IMR-90 (cell line): ENCODE data around the gene USP7. TPM values are rescaled to one million over a fixed set of nuclear protein-coding genes. Genes with fewer than 3 reads are reported as not detected.

Experiments
- ATAC-seq: fragments of 200-7000 bp; cut with Tn5 transposase; 2 replicates; pipeline ENCODE4 v1.9.1; 2020; ENCODE audit warnings: low read depth, mild to moderate bottlenecking, moderate library complexity
- BruUV-seq: library from RNA; stranded (reverse); fragments of 400-500 nt; replicated peaks from 2 replicates; lab custom pipeline; 2021; lab: Mats Ljungman, UMichigan
- CTCF ChIA-PET: fragments of 300-600 bp; formaldehyde crosslinking; extraction: SDS; loops from one replicate; lab custom pipeline; 2021; ENCODE audit warnings: antibody characterized with exemption; lab: Yijun Ruan, JAX
- POLR2A ChIA-PET: fragments of 300-600 bp; sonication (Branson Sonifier 250); formaldehyde crosslinking; loops from one replicate; lab custom pipeline; 2022; ENCODE audit warnings: antibody characterized with exemption; ENCODE audit not compliant: unreplicated experiment; lab: Charles Lee
- DNase-seq: peaks from one replicate; pipeline ENCODE4 v3.0.0; 2013
- H2AFZ ChIP-seq: replicated peaks from 2 replicates; pipeline ENCODE3; 2013; ENCODE audit warnings: low read length, mild to moderate bottlenecking; ENCODE audit not compliant: poor library complexity
- H2AK5ac ChIP-seq: 2 replicates; pipeline ENCODE4 v1.6.1; 2013; ENCODE audit warnings: low read depth, low read length, inconsistent platforms
- H2AK9ac ChIP-seq: replicated peaks from 2 replicates; pipeline ENCODE3; 2013; ENCODE audit warnings: mild to moderate bottlenecking, low read depth, low read length, moderate library complexity; ENCODE audit not compliant: poor library complexity
- H2BK120ac ChIP-seq: 2 replicates; pipeline ENCODE4 v1.6.1; 2013; ENCODE audit warnings: low read depth, low read length, inconsistent platforms
- H2BK15ac ChIP-seq: 3 replicates; pipeline ENCODE4 v1.6.1; 2013; ENCODE audit warnings: low read depth, low read length, inconsistent platforms
- H2BK20ac ChIP-seq: 2 replicates; pipeline ENCODE4 v1.6.1; 2013; ENCODE audit warnings: low read depth, mild to moderate bottlenecking, inconsistent platforms, low read length, moderate library complexity
- H2BK5ac ChIP-seq: 2 replicates; pipeline ENCODE4 v1.6.1; 2013; ENCODE audit warnings: mild to moderate bottlenecking, low read depth, low read length, inconsistent platforms; ENCODE audit not compliant: poor library complexity, severe bottlenecking
- H3K14ac ChIP-seq: replicated peaks from 2 replicates; pipeline ENCODE4 v1.6.1; 2013; ENCODE audit warnings: low read depth, low read length, inconsistent platforms
- H3K18ac ChIP-seq: 2 replicates; pipeline ENCODE4 v1.6.1; 2013; ENCODE audit warnings: low read depth, low read length, control low read depth
- H3K23ac ChIP-seq: 2 replicates; pipeline ENCODE4 v1.6.1; 2013; ENCODE audit warnings: low read depth, low read length, inconsistent platforms
- H3K27ac ChIP-seq: 2 replicates; pipeline ENCODE4 v1.5.1; 2013; ENCODE audit warnings: mild to moderate bottlenecking, control low read depth, low read length; ENCODE audit not compliant: insufficient read depth
- H3K27me3 ChIP-seq: 2 replicates; pipeline ENCODE4 v1.6.1; 2013; ENCODE audit warnings: low read length; ENCODE audit not compliant: control insufficient read depth, insufficient read depth
- H3K36me3 ChIP-seq: 2 replicates; pipeline ENCODE4 v1.6.1; 2013; ENCODE audit warnings: low read length, mixed read lengths; ENCODE audit not compliant: control insufficient read depth, insufficient read depth
- H3K4ac ChIP-seq: 2 replicates; pipeline ENCODE4 v1.6.1; 2013; ENCODE audit warnings: low read depth, low read length, inconsistent platforms
- H3K4me1 ChIP-seq: 2 replicates; pipeline ENCODE4 v1.6.1; 2013; ENCODE audit warnings: low read length, mixed read lengths; ENCODE audit not compliant: control insufficient read depth, insufficient read depth
- H3K4me2 ChIP-seq: 2 replicates; pipeline ENCODE4 v1.6.1; 2013; ENCODE audit warnings: low read depth, mild to moderate bottlenecking, control low read depth, low read length, moderate library complexity
- H3K4me3 ChIP-seq: 2 replicates; pipeline ENCODE4 v1.5.1; 2013; ENCODE audit warnings: low read depth, mild to moderate bottlenecking, control low read depth, low read length, moderate library complexity; ENCODE audit not compliant: insufficient read depth
- H3K56ac ChIP-seq: 2 replicates; pipeline ENCODE4 v1.6.1; 2013; ENCODE audit warnings: low read length, inconsistent platforms; ENCODE audit not compliant: insufficient read depth; ENCODE audit errors: extremely low read depth
- H3K79me1 ChIP-seq, 2 experiments: 2 replicates each; pipeline ENCODE4 v1.6.1; 2013; ENCODE audit warnings: low read length in 2 of 2, inconsistent platforms in 1 of 2, low read depth in 1 of 2
- H3K9ac ChIP-seq: 2 replicates; pipeline ENCODE4 v1.6.1; 2013; ENCODE audit warnings: low read depth, low read length, control low read depth
- H3K9me1 ChIP-seq: 2 replicates; pipeline ENCODE4 v1.6.1; 2013; ENCODE audit warnings: low read length, inconsistent platforms; ENCODE audit not compliant: insufficient read depth
- H3K9me3 ChIP-seq: 2 replicates; pipeline ENCODE4 v1.6.1; 2013; ENCODE audit warnings: low read length; ENCODE audit not compliant: control insufficient read depth, insufficient read depth
- H4K20me1 ChIP-seq: 2 replicates; pipeline ENCODE4 v1.6.1; 2013; ENCODE audit warnings: low read length, inconsistent platforms; ENCODE audit not compliant: insufficient read depth
- H4K5ac ChIP-seq: 2 replicates; pipeline ENCODE4 v1.6.1; 2013; ENCODE audit warnings: mild to moderate bottlenecking, low read depth, low read length, control low read depth
- H4K8ac ChIP-seq, 2 experiments: 2 replicates each; pipeline ENCODE4 v1.6.1; 2013; ENCODE audit warnings: low read depth in 2 of 2, low read length in 2 of 2, control low read depth in 1 of 2, inconsistent platforms in 1 of 2
- H4K91ac ChIP-seq: 2 replicates; pipeline ENCODE4 v1.6.1; 2013; ENCODE audit warnings: low read depth, low read length, inconsistent platforms; ENCODE audit not compliant: insufficient read depth
- BHLHE40 ChIP-seq: fragments of 150-350 bp; IDR thresholded peaks from 2 replicates; pipeline ENCODE4 v1.6.1; 2016; ENCODE audit warnings: mild to moderate bottlenecking, low read depth, low read length
- CEBPB ChIP-seq: IDR thresholded peaks from 2 replicates; pipeline ENCODE4 v1.6.1; 2012; ENCODE audit warnings: low read depth, low read length, improper control_type of control experiment
- CHD1 ChIP-seq: IDR thresholded peaks from 2 replicates; pipeline ENCODE4 v1.6.1; 2012; ENCODE audit warnings: low read depth, low read length, improper control_type of control experiment
- CTCF ChIP-seq: conservative IDR thresholded peaks from 2 replicates; pipeline ENCODE4 v1.5.1; 2012; ENCODE audit warnings: mild to moderate bottlenecking, low read depth, low read length, improper control_type of control experiment
- ELK1 ChIP-seq: fragments of 150-350 bp; IDR thresholded peaks from 2 replicates; pipeline ENCODE4 v1.6.1; 2016; ENCODE audit warnings: low read depth, mild to moderate bottlenecking, low read length, moderate library complexity, borderline replicate concordance
- FOS ChIP-seq: fragments of 150-350 bp; IDR thresholded peaks from 2 replicates; pipeline ENCODE4 v1.6.1; 2016; ENCODE audit warnings: low read depth, low read length
- MAFK ChIP-seq: IDR thresholded peaks from 2 replicates; pipeline ENCODE4 v1.6.1; 2012; ENCODE audit warnings: low read depth, low read length, improper control_type of control experiment
- MAZ ChIP-seq: IDR thresholded peaks from 2 replicates; pipeline ENCODE4 v1.6.1; 2012; ENCODE audit warnings: low read depth, mild to moderate bottlenecking, low read length, improper control_type of control experiment, moderate library complexity, borderline replicate concordance
- MXI1 ChIP-seq: IDR thresholded peaks from 2 replicates; pipeline ENCODE4 v1.6.1; 2012; ENCODE audit warnings: low read depth, mild to moderate bottlenecking, low read length, moderate library complexity, borderline replicate concordance
- NFE2L2 ChIP-seq: fragments of 150-350 bp; IDR thresholded peaks from 2 replicates; pipeline ENCODE4 v1.6.1; 2016; ENCODE audit warnings: low read depth, mild to moderate bottlenecking, low read length
- POLR2A ChIP-seq: IDR thresholded peaks from 2 replicates; pipeline ENCODE4 v1.6.1; 2012; ENCODE audit warnings: mild to moderate bottlenecking, low read depth, low read length
- RAD21 ChIP-seq: IDR thresholded peaks from 2 replicates; pipeline ENCODE4 v1.6.1; 2012; ENCODE audit warnings: low read length, improper control_type of control experiment
- RCOR1 ChIP-seq: IDR thresholded peaks from 2 replicates; pipeline ENCODE4 v1.6.1; 2012; ENCODE audit warnings: mild to moderate bottlenecking, low read length, improper control_type of control experiment; ENCODE audit not compliant: insufficient replicate concordance
- RFX5 ChIP-seq: IDR thresholded peaks from 2 replicates; pipeline ENCODE4 v1.8.0; 2012; ENCODE audit warnings: low read depth, mild to moderate bottlenecking, low read length, moderate library complexity
- SMC3 ChIP-seq: fragments of 150-350 bp; IDR thresholded peaks from 2 replicates; pipeline ENCODE4 v1.6.1; 2016; ENCODE audit warnings: low read depth, mild to moderate bottlenecking, antibody characterized with exemption, low read length, moderate library complexity
- WGBS, 2 experiments: methylation state at CpG; one replicate each; pipeline versions ENCODE4 v1.1.5 to v1.1.7; 2013; ENCODE audit warnings: missing lambda C conversion rate in 2 of 2; ENCODE audit not compliant: insufficient read length in 1 of 2; ENCODE audit errors: extremely low coverage in 2 of 2; 5-methylcytosine and 5-hydroxymethylcytosine counted together
- dilution Hi-C: fragments of 300-500 bp; cut with HindIII; formaldehyde crosslinking; loops from one replicate; pipeline ENCODE4 v1.14.3; 2018; ENCODE audit warnings: low sequenced_read_pairs; ENCODE audit not compliant: unreplicated experiment
- in situ Hi-C: fragments of 300-500 bp; cut with MboI; formaldehyde crosslinking; loops from 3 replicates; pipeline ENCODE4 v1.14.3; 2019; ENCODE audit warnings: low sequenced_read_pairs, inconsistent platforms, mixed read lengths
- intact Hi-C: fragments of 100-400 bp; cut with micrococcal nuclease; formaldehyde crosslinking; loops from 2 replicates; pipeline ENCODE4 v1.10.0; 2022
- polyA plus RNA-seq, 3 experiments: library from polyadenylated mRNA; depleted of rRNA; stranded (reverse); fragments of >200 nt; gene quantifications; 2 replicates each; pipeline ENCODE4 v1.2.3, GENCODE V29; 2012; ENCODE audit warnings: low replicate concordance in 1 of 3
- total RNA-seq: library from RNA; depleted of rRNA; stranded (reverse); fragments of >200 nt; gene quantifications from 2 replicates; pipeline ENCODE4 v1.2.3, GENCODE V29; 2012

USP7 gene
- total and polyA plus RNA-seq, 2 of the 4 experiments (the other 2 are of a cell fraction), result 17.8 to 28.3 TPM

- H3K27me3 ChIP-seq, result no peaks in the 10 kb centered on the region
- peaks cover 26% of the 10 kb centered on the region for H3K4me1 ChIP-seq
- intact Hi-C loops, result no loop called here
- peak overlapping the region; percentile 76 for H3K4ac ChIP-seq
- peak overlapping the region; percentile 59; the same call in 1 of the 2 replicates for H3K14ac ChIP-seq
- no peak overlapping the region for H4K91ac ChIP-seq
- dilution Hi-C loops, result no loop called here
- in situ Hi-C loops, result no loop called here
- peaks cover 82% of the 10 kb centered on the region for H4K20me1 ChIP-seq
- peak; percentile 79 for DNase-seq
- H3K56ac ChIP-seq, result no peak overlapping the region
- WGBS, 2 experiments, result 39% methylated on average over 7 of the region's 25 CpGs; no CpG with 5 or more reads in 1 of the 2 experiments
- no peak overlapping the region; the same call in 1 of the 2 replicates for H4K5ac ChIP-seq
- H3K9ac ChIP-seq, result no peak overlapping the region; the same call in 1 of the 2 replicates
- H2AK9ac ChIP-seq, result peak overlapping the region; percentile 93
- peak overlapping the region; percentile 34 for H2AFZ ChIP-seq
- no peak overlapping the region for H2BK15ac ChIP-seq
- TF ChIP-seq NFE2L2 (no peak), MXI1 (no peak), MAFK (no peak), RCOR1 (peak; percentile 86), RAD21 (no peak), CEBPB (peak; percentile 76), CHD1 (no peak), MAZ (no peak), RFX5 (no peak), BHLHE40 (no peak), CTCF (no peak), FOS (no peak), ELK1 (no peak), POLR2A (no peak), SMC3 (no peak)
- no peak overlapping the region for H3K18ac ChIP-seq
- peaks cover 38% of the 10 kb centered on the region for H3K36me3 ChIP-seq
- peaks cover 19% of the 10 kb centered on the region for H3K9me1 ChIP-seq
- ChIA-PET POLR2A (no interaction called here), CTCF (interaction anchor here (1.2 kb wide), 1 partner anchor 20 kb away, joined by 3 read pairs; no protein-coding TSS in a partner anchor)
- H2BK20ac ChIP-seq, result no peak overlapping the region
- peak overlapping the region; percentile 69; the same call in 1 of the 2 replicates for H3K27ac ChIP-seq
- no peak overlapping the region for H3K23ac ChIP-seq
- H3K9me3 ChIP-seq, result no peaks in the 10 kb centered on the region
- peak overlapping the region; percentile 39; the same call in 1 of the 2 replicates for H3K4me2 ChIP-seq
- no peak overlapping the region for H3K4me3 ChIP-seq
- BruUV-seq, result no TSS peak
- H4K8ac ChIP-seq, result peak overlapping the region in 1 of 2 experiments; percentile 41; a peak in 1 of 4 replicates
- ATAC-seq, result peak; percentile 62
- H2BK120ac ChIP-seq, result no peak overlapping the region
- H2AK5ac ChIP-seq, result peak overlapping the region; percentile 74
- peak overlapping the region; percentile 61 for H2BK5ac ChIP-seq
- H3K79me1 ChIP-seq, result peaks cover 17 to 93% of the 10 kb centered on the region in 2 experiments
These were observed 103.5 kb downstream of the USP7 start for GRCh38 chr16:8859913-8860881.
